Raji (cell line): Measurements from ENCODE around the gene SDCCAG8.

Source experiments
- POLR2A ChIP-seq: IDR thresholded peaks from 2 replicates; pipeline ENCODE4 v1.6.1; 2011; ENCODE audit warnings: low read depth, low read length, control low read depth; ENCODE audit not compliant: insufficient read depth

Gene SDCCAG8

GRCh38 chr1:243267914-243268653, 12.2 kb downstream of the SDCCAG8 start:
- TF ChIP-seq POLR2A = no peak

GRCh38 chr1:243268751-243269460, 13.1 kb downstream of the SDCCAG8 start:
- no peak for TF ChIP-seq POLR2A

- no peak for TF ChIP-seq POLR2A
These were observed 13.6 kb downstream of the SDCCAG8 start for GRCh38 chr1:243269461-243269801.

GRCh38 chr1:243270097-243270864, 14.4 kb downstream of the SDCCAG8 start:
- TF ChIP-seq POLR2A = no peak

GRCh38 chr1:243271996-243272395, 16.2 kb downstream of the SDCCAG8 start:
- no peak for TF ChIP-seq POLR2A

- TF ChIP-seq POLR2A = no peak
These were observed 16.6 kb downstream of the SDCCAG8 start for GRCh38 chr1:243272401-243272800.

- TF ChIP-seq POLR2A = no peak
These were observed 17.7 kb downstream of the SDCCAG8 start for GRCh38 chr1:243273506-243273905.

- no peak for TF ChIP-seq POLR2A
These were observed 18.1 kb downstream of the SDCCAG8 start for GRCh38 chr1:243273945-243274344.

- no peak for TF ChIP-seq POLR2A
These were observed 19.5 kb downstream of the SDCCAG8 start for GRCh38 chr1:243275316-243275715.

- TF ChIP-seq POLR2A = no peak
These were observed 24.8 kb downstream of the SDCCAG8 start for GRCh38 chr1:243280571-243281129.

- no peak for TF ChIP-seq POLR2A
These were observed 25.8 kb downstream of the SDCCAG8 start for GRCh38 chr1:243281672-243282071.

- TF ChIP-seq POLR2A = no peak
These were observed 30.7 kb downstream of the SDCCAG8 start for GRCh38 chr1:243286409-243287122.

GRCh38 chr1:243287123-243287460, 31.3 kb downstream of the SDCCAG8 start:
- TF ChIP-seq POLR2A = no peak

- no peak for TF ChIP-seq POLR2A
These were observed 31.8 kb downstream of the SDCCAG8 start for GRCh38 chr1:243287652-243288051.

GRCh38 chr1:243288062-243288461, 32.2 kb downstream of the SDCCAG8 start:
- no peak for TF ChIP-seq POLR2A

- no peak for TF ChIP-seq POLR2A
These were observed 35.5 kb downstream of the SDCCAG8 start for GRCh38 chr1:243291292-243291691.

GRCh38 chr1:243292117-243292516, 36.3 kb downstream of the SDCCAG8 start:
- TF ChIP-seq POLR2A = no peak
